GM19099 (cell line): ENCODE data around the gene ECHS1.

Experiments
- POLR2A ChIP-seq: IDR thresholded peaks from 3 replicates; pipeline ENCODE4 v1.6.1; 2011; ENCODE audit warnings: low read depth; ENCODE audit not compliant: insufficient read length; ENCODE audit errors: extremely low read depth

Gene ECHS1

DNA sequence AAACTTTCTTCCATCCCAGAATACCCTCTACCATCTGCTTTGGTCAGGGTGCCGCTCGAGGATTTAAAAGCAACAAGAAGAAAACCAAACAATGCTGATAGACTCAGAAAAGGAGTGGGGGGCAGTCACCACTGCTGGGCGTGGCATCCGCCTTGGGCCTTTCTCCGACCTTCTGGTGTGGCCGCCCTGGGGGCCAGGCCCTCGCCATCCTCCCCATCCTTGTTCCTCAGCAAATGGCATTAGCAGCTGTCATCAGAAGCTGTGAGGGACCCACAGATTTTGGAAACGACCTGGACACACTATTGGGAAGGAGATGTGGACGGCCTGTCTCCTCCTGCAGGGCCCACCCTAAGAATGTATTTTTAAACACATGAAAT is 60.4 kb downstream of the ECHS1 start:
- TF ChIP-seq POLR2A: no peak
